ENCODE measurements around the gene OPHN1. TPM values are rescaled to one million over a fixed set of nuclear protein-coding genes. Genes with fewer than 3 reads are reported as not detected.

Gene OPHN1
- total and polyA plus RNA-seq, 10 of the 15 experiments (the other 5 are each of a cell fraction or from before 2014, with no cell fraction given), result under 0.01 to 0.03 (median 0.03) TPM; not detected in 6

- Histone ChIP-seq H4K20me1 (ENCODE audit: control insufficient read depth, insufficient read depth) (no peaks in the 10 kb centered on the region), H3K9me3 (replicated peaks; ENCODE audit: control insufficient read depth, insufficient read depth, low read length) (no peaks in the 10 kb centered on the region), H3K27ac (ENCODE audit: control insufficient read depth, insufficient read depth) (no peak overlapping the region), H2AFZ (ENCODE audit: control insufficient read depth, low read depth, low read length) (no peak overlapping the region), H3K27me3 (replicated peaks in 1 of 2; ENCODE audit: control insufficient read depth in 2 of 2, insufficient read depth in 2 of 2, low read length in 1 of 2) (no peaks in the 10 kb centered on the region), H3K9ac (ENCODE audit: control insufficient read depth, insufficient read depth, low read length) (no peak overlapping the region), H3K79me2 (ENCODE audit: control insufficient read depth, insufficient read depth, low read length) (no peaks in the 10 kb centered on the region), H3K4me1 (ENCODE audit: control insufficient read depth, insufficient read depth, low read length) (no peaks in the 10 kb centered on the region), H3K4me2 (ENCODE audit: control insufficient read depth, insufficient read depth) (no peak overlapping the region), H3K36me3 (ENCODE audit: control insufficient read depth in 2 of 2, insufficient read depth in 2 of 2, low read length in 1 of 2) (no peaks in the 10 kb centered on the region), H3K4me3 (no peak overlapping the region)
- DNase-seq (ENCODE audit: low read depth, low spot score) (no peak), FAIRE-seq (no peak), ATAC-seq (no peak)
- ChIA-PET POLR2A (no interaction called here), RAD21 (ENCODE audit: unreplicated experiment) (no interaction called here), CTCF (no interaction called here), SMC1A (ENCODE audit: uncharacterized antibody, unreplicated experiment) (no interaction called here)
- TF ChIP-seq EP300 (IDR thresholded peaks at IDR 0.05; ENCODE audit: borderline replicate concordance in 1 of 2, control insufficient read depth in 1 of 2, low read depth in 2 of 2, low read length in 2 of 2), result no peak
- no peak for TF ChIP-seq STAT1 (conservative IDR thresholded peaks at IDR 0.05)
- TF ChIP-seq NFXL1 (IDR thresholded peaks at IDR 0.05; ENCODE audit: borderline replicate concordance), result no peak
- TF ChIP-seq PKNOX1 (IDR thresholded peaks at IDR 0.05), result no peak
- TF ChIP-seq RELB (IDR thresholded peaks at IDR 0.05; ENCODE audit: low read depth), result no peak
- no peak for TF ChIP-seq ELK1 (IDR thresholded peaks at IDR 0.05; ENCODE audit: low read depth, low read length)
- no peak for TF ChIP-seq BHLHE40 (IDR thresholded peaks at IDR 0.05; ENCODE audit: borderline replicate concordance in 1 of 2, low read depth in 2 of 2, low read length in 1 of 2)
- no peak for TF ChIP-seq PAX8 (IDR thresholded peaks at IDR 0.05)
- intact Hi-C loops (cut with micrococcal nuclease; ENCODE audit: unreplicated experiment) (no loop called here), in situ Hi-C loops (cut with MboI) (no loop called here)
- WGBS (ENCODE audit: insufficient coverage, insufficient replicate concordance, low lambda C conversion rate, missing lambda C conversion rate), result 73% methylated on average over 1 of the region's 1 CpG
- BruUV-seq (replicated peaks), result no TSS peak
Measured at GRCh38 chrX:68480969-68481368, 47.7 kb upstream of the OPHN1 start.
